Ovary (tissue), 9 donors: Measurements from ENCODE around the gene ZSCAN5A. TPM values are rescaled to one million over a fixed set of nuclear protein-coding genes. Genes with fewer than 3 reads are reported as not detected.

ENCODE experiments used
- DNase-seq, 5 donors: peaks; one replicate each; pipeline ENCODE4 v3.0.0-alpha.2; 2019 to 2020
- H3K27ac ChIP-seq, 2 donors: fragments of 200-600 bp; one replicate each; pipeline versions ENCODE4 v1.5.1 to v1.8.0; 2019 to 2022
- H3K27me3 ChIP-seq: fragments of 200-600 bp; one replicate; pipeline ENCODE4 v1.8.0; 2022
- H3K36me3 ChIP-seq: fragments of 200-600 bp; sonication (generic); one replicate; pipeline ENCODE4 v1.5.1; 2019
- H3K4me1 ChIP-seq: one replicate; pipeline ENCODE4 v1.8.1; 2013; ENCODE audit warnings: mild to moderate bottlenecking, moderate library complexity; ENCODE audit not compliant: insufficient read depth
- H3K4me3 ChIP-seq: fragments of 200-600 bp; sonication (generic); one replicate; pipeline ENCODE4 v1.5.1; 2017
- H3K9me3 ChIP-seq, 2 donors: fragments of 200-600 bp in 1 of 2; sonication (generic) in 1 of 2; one replicate each; pipeline versions ENCODE4 v1.5.1 to v1.8.1; 2013 to 2019; ENCODE audit warnings: mild to moderate bottlenecking in 1 of 2, moderate library complexity in 1 of 2
- CTCF ChIP-seq, 3 donors: fragments of 450-650 bp in 2 of 3; fragments of 200-600 bp in 1 of 3; IDR thresholded peaks; one replicate each; pipeline versions ENCODE4 v1.5.1 to v1.8.0; 2016 to 2022; ENCODE audit warnings: antibody characterized with exemption in 3 of 3, mild to moderate bottlenecking in 1 of 3
- EP300 ChIP-seq: sonication (generic); formaldehyde crosslinking; IDR thresholded peaks from one replicate; pipeline ENCODE4 v1.6.1; 2017; ENCODE audit warnings: antibody characterized with exemption
- POLR2A ChIP-seq: fragments of 450-650 bp; IDR thresholded peaks from one replicate; pipeline ENCODE4 v1.6.1; 2017; ENCODE audit warnings: antibody characterized with exemption, mild to moderate bottlenecking, moderate library complexity
- WGBS, 3 donors: extraction: QIAGEN DNeasy Blood & Tissue Kit in 1 of 3; methylation state at CpG; one replicate each; pipeline versions ENCODE4 v1.1.5 to v1.1.7; 2013 to 2017; 5-methylcytosine and 5-hydroxymethylcytosine counted together
- intact Hi-C, 4 donors: fragments of 100-400 bp; cut with DNase I; formaldehyde crosslinking; loops; one replicate each; pipeline versions ENCODE4 v1.11.0 to v1.15.1; 2022 to 2023
- polyA plus RNA-seq, 2 donors: library from polyadenylated mRNA; stranded (reverse); fragments of 200-250 nt in 1 of 2; fragments of 350-450 nt in 1 of 2; fragmentation: Illumina TruSeq in 1 of 2; extraction: RNeasy Lipid Tissue Mini Kit (QIAGEN cat#74804) in 1 of 2; gene quantifications; one replicate each; pipeline ENCODE4 v1.2.3, GENCODE V29; 2013 to 2014
- total RNA-seq, 7 donors: library from RNA; depleted of rRNA in 2 of 7; stranded (reverse); fragments of >200 nt in 2 of 7; fragmentation: NEBNext Ultra II Directional in 3 of 7; extraction: Animal tissue kit (Norgen Biotek cat#: 25700) in 3 of 7; gene quantifications; one replicate each; pipeline versions ENCODE4 v1.1.0 to v1.2.4, GENCODE V29; 2016 to 2023
- donor health status: DM: no; HTN: no; CAD: no; lungs with moderate emphysema.
- donor health status: DM: no; HTN: no; CAD: no.
- donor health status: Bipolar disorder and iron deficiency.
- donor health status: DM: yes; HTN: yes; CAD: no.
- donor health status: DM: no; HTN: no; CAD: no.
- donor health status: DM: yes; HTN: yes; CAD: no.

Gene ZSCAN5A
- total and polyA plus RNA-seq, 9 donors = 4.6 to 25.7 (median 11.5) TPM

- Histone ChIP-seq H3K27ac (no peak overlapping the region), H3K4me3 (no peak overlapping the region), H3K4me1 (no peaks in the 10 kb centered on the region), H3K27me3 (no peaks in the 10 kb centered on the region), H3K9me3 (no peaks in the 10 kb centered on the region), H3K36me3 (no peaks in the 10 kb centered on the region)
- intact Hi-C loops = no loop called here
- 71 to 84% (median 75%) methylated on average over 1 of the region's 1 CpG for WGBS, 3 donors
- no peak for TF ChIP-seq EP300
- TF ChIP-seq CTCF (IDR thresholded peaks at IDR 0.05) = no peak
- TF ChIP-seq POLR2A = no peak
- DNase-seq = no peak
Measured at GRCh38 chr19:56324436-56324835, 9.8 kb upstream of the ZSCAN5A start.

DNA sequence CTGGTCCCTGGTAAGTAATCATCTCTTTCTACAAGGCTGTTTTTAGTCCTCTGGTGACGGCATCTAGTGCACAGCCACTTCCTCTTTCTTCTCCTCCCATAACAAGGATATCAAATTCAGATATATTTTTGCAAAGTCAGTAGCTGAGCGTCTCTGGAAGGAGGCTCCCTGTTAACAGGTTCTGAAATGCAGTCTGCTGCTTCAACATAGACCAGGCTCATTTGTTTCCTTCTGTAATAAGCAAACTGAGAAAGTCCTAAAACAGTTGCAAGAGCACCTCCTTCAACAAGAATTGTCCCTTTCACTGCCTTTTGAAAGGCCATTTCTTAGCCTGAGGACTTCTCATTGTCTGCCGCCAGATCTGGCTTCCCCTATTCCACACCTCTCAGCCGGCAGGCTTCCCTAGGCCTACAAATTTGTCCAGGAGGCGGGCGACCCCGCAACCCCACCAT lies 7.4 kb upstream of the ZSCAN5A start:
- Histone ChIP-seq H3K27me3 (no peaks in the 10 kb centered on the region), H3K4me1 (no peaks in the 10 kb centered on the region), H3K27ac (no peak overlapping the region), H3K4me3 (no peak overlapping the region), H3K36me3 (no peaks in the 10 kb centered on the region), H3K9me3 (no peaks in the 10 kb centered on the region)
- TF ChIP-seq EP300 = no peak
- TF ChIP-seq POLR2A = no peak
- TF ChIP-seq CTCF (IDR thresholded peaks at IDR 0.05) = no peak
- 65 to 70% (median 66%) methylated on average over 7 of the region's 7 CpGs for WGBS, 3 donors
- intact Hi-C loops = no loop called here
- no peak for DNase-seq

GRCh38 chr19:56321254-56321988 lies 6.8 kb upstream of the ZSCAN5A start:
- Histone ChIP-seq H3K9me3 (no peaks in the 10 kb centered on the region), H3K36me3 (no peaks in the 10 kb centered on the region), H3K27ac (no peak overlapping the region), H3K4me3 (no peak overlapping the region), H3K4me1 (no peaks in the 10 kb centered on the region), H3K27me3 (no peaks in the 10 kb centered on the region)
- no peak for TF ChIP-seq POLR2A
- no peak for TF ChIP-seq EP300
- TF ChIP-seq CTCF (IDR thresholded peaks at IDR 0.05) = no peak
- DNase-seq = no peak
- intact Hi-C loops = no loop called here
- 79 to 89% (median 87%) methylated on average over 8 of the region's 8 CpGs for WGBS, 3 donors

DNA sequence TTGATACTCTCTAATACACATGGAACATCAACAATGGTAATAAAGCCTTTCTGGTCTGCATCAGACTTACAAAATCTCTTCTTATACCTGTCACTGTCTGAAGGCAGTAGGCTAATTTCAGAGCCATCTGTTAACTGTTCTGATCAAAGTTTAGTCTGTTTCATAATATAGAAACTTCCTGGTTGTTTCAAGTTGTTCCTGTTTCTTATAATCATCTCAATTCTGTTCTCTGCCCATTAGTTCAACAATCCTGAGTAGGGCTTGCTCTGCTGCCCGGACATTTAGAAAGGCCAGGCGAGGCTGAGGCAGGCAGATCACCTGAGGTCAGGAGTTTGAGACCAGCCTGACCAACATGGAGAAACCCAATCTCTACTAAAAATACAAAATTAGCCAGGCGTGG lies 5.4 kb upstream of the ZSCAN5A start:
- H3K4me3 ChIP-seq = no peak overlapping the region
- H3K9me3 ChIP-seq = no peaks in the 10 kb centered on the region
- no peaks in the 10 kb centered on the region for H3K27me3 ChIP-seq
- intact Hi-C loops = no loop called here
- WGBS, 3 donors = 86 to 94% (median 91%) methylated on average over 3 of the region's 3 CpGs
- no peak for DNase-seq
- H3K36me3 ChIP-seq = no peaks in the 10 kb centered on the region
- H3K4me1 ChIP-seq = peaks cover 4% of the 10 kb centered on the region
- no peak overlapping the region for H3K27ac ChIP-seq
- no peak for TF ChIP-seq POLR2A
- no peak for TF ChIP-seq CTCF (IDR thresholded peaks at IDR 0.05)
- TF ChIP-seq EP300 = no peak
